ENCODE results near the gene INPP5A. TPM values are rescaled to one million over a fixed set of nuclear protein-coding genes. Genes with fewer than 3 reads are reported as not detected.

INPP5A gene
- total RNA-seq, 4 donors from 2014 or later: 34.8 to 80.8 (median 52.8) TPM

- in situ Hi-C loops (cut with MboI; ENCODE audit: low pct_ligation_motif_present in 1 of 4, low pct_unique_long_range_greater_than_20kb in 1 of 4, low sequenced_read_pairs in 3 of 4): no loop called here
- DNase-seq: no peak
- WGBS, 2 donors (ENCODE audit: low coverage in 1 of 2): 58 to 86% methylated on average over 2 to 14 of the region's 14 CpGs
Observed at GRCh38 chr10:132509506-132510173, 27.9 kb upstream of the INPP5A start.

DNA sequence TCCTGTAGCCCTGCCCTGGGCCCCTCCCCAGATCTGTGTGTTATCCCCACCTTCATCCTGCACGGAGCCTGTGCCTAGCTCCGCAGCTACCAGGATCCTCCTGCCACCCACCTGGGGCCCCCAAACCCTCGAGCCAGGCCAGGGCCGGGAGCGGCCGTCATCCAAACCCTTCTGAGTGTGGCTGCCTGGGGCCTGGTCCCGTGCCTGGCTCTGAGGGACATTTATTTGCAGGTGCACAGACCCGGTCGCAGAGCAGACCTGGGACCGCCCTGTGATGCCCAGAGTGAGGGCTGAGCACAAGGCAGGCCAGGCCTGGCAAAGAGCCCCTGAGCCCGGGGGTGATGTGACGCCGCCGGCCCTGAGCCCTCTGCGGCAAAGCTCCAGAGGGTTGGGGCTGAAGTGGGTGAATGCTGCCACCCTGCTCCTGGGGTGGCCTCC lies 27.4 kb upstream of the INPP5A start:
- intact Hi-C loops (cut with DNase I; ENCODE audit: low total_unique reads): no loop called here
- Histone ChIP-seq H3K9me3 (no peaks in the 10 kb centered on the region), H3K36me3 (no peaks in the 10 kb centered on the region), H3K4me3 (no peak overlapping the region), H3K27me3 (no peaks in the 10 kb centered on the region), H3K27ac (peak overlapping the region in 1 of 4 donors; percentile 6), H3K4me1 (no peaks in the 10 kb centered on the region)
- in situ Hi-C loops (cut with MboI; ENCODE audit: low pct_ligation_motif_present in 1 of 4, low pct_unique_long_range_greater_than_20kb in 1 of 4, low sequenced_read_pairs in 3 of 4): no loop called here
- TF ChIP-seq POLR2A (IDR thresholded peaks at IDR 0.05) (no peak), EP300 (IDR thresholded peaks at IDR 0.05; ENCODE audit: low read depth) (no peak), POLR2AphosphoS5 (IDR thresholded peaks at IDR 0.05) (no peak)
- TF ChIP-seq, protein P1, sequence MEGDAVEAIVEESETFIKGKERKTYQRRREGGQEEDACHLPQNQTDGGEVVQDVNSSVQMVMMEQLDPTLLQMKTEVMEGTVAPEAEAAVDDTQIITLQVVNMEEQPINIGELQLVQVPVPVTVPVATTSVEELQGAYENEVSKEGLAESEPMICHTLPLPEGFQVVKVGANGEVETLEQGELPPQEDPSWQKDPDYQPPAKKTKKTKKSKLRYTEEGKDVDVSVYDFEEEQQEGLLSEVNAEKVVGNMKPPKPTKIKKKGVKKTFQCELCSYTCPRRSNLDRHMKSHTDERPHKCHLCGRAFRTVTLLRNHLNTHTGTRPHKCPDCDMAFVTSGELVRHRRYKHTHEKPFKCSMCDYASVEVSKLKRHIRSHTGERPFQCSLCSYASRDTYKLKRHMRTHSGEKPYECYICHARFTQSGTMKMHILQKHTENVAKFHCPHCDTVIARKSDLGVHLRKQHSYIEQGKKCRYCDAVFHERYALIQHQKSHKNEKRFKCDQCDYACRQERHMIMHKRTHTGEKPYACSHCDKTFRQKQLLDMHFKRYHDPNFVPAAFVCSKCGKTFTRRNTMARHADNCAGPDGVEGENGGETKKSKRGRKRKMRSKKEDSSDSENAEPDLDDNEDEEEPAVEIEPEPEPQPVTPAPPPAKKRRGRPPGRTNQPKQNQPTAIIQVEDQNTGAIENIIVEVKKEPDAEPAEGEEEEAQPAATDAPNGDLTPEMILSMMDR (IDR thresholded peaks at IDR 0.05): no peak
- WGBS, 2 donors (ENCODE audit: low coverage in 1 of 2): 76% methylated on average over 7 of the region's 15 CpGs; no CpG with 5 or more reads in 1 of the 2 donors
- no peak for DNase-seq

More at GRCh38 chr10:132509506-132510173, 27.9 kb upstream of the INPP5A start:
- Histone ChIP-seq H3K4me3 (no peak overlapping the region), H3K36me3 (no peaks in the 10 kb centered on the region), H3K27ac (peak overlapping the region in 2 of 4 donors; percentile 6 to 47), H3K4me1 (no peaks in the 10 kb centered on the region), H3K27me3 (no peaks in the 10 kb centered on the region), H3K9me3 (no peaks in the 10 kb centered on the region)
- intact Hi-C loops (cut with DNase I; ENCODE audit: low total_unique reads): no loop called here
- TF ChIP-seq POLR2A (IDR thresholded peaks at IDR 0.05): no peak
- no peak for TF ChIP-seq POLR2AphosphoS5 (IDR thresholded peaks at IDR 0.05)
- TF ChIP-seq, protein P1 (IDR thresholded peaks at IDR 0.05): no peak

GRCh38 chr10:132511121-132512051 lies 26.2 kb upstream of the INPP5A start:
- Histone ChIP-seq H3K27me3 (no peaks in the 10 kb centered on the region), H3K27ac (peak overlapping the region in 2 of 4 donors; percentile 40 to 81), H3K4me3 (no peak overlapping the region), H3K36me3 (no peaks in the 10 kb centered on the region), H3K9me3 (no peaks in the 10 kb centered on the region), H3K4me1 (peaks cover 0 to 6% (median 2%) of the 10 kb centered on the region in 4 donors)
- peak; percentile 7 for DNase-seq
- intact Hi-C loops (cut with DNase I; ENCODE audit: low total_unique reads): no loop called here
- 67 to 79% methylated on average over 14 to 23 of the region's 23 CpGs for WGBS, 2 donors (ENCODE audit: low coverage in 1 of 2)
- TF ChIP-seq, protein P1 (IDR thresholded peaks at IDR 0.05): no peak
- TF ChIP-seq POLR2AphosphoS5 (IDR thresholded peaks at IDR 0.05) (peak in 2 of 3 donors; percentile 27 to 66), EP300 (IDR thresholded peaks at IDR 0.05; ENCODE audit: low read depth) (peak; percentile 75)
- in situ Hi-C loops (cut with MboI; ENCODE audit: low pct_ligation_motif_present in 1 of 4, low pct_unique_long_range_greater_than_20kb in 1 of 4, low sequenced_read_pairs in 3 of 4): no loop called here

DNA sequence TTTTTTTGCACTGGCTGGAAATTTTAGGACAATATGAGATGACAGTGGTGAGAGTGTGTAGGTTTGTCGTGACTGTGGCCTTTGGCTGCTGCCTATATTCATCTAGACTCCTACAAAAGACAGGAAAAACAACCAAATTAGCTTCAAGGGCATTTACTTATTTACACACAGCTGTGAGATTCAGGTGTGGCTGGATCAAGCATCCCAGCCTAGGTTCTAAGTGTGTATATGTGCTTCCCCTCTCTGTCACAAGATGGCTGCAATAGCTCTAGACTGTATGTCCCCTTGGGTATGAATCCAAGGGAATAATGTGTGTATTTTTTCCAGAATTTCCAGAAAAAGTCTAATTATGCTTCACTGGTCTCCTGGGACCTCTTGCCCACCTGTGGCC lies 25.5 kb upstream of the INPP5A start:
- H3K36me3 ChIP-seq: no peaks in the 10 kb centered on the region
- intact Hi-C loops (cut with DNase I; ENCODE audit: low total_unique reads) (no loop called here), in situ Hi-C loops (cut with MboI; ENCODE audit: low pct_ligation_motif_present in 1 of 4, low pct_unique_long_range_greater_than_20kb in 1 of 4, low sequenced_read_pairs in 3 of 4) (no loop called here)
- 65 to 75% methylated on average over 1 of the region's 1 CpG for WGBS, 2 donors (ENCODE audit: low coverage in 1 of 2)
- no peak for DNase-seq
- H3K9me3 ChIP-seq: no peaks in the 10 kb centered on the region
- H3K27me3 ChIP-seq: no peaks in the 10 kb centered on the region
- H3K4me3 ChIP-seq: no peak overlapping the region
- peaks cover 5 to 13% (median 8%) of the 10 kb centered on the region in 4 donors for H3K4me1 ChIP-seq
- TF ChIP-seq, protein P1 (IDR thresholded peaks at IDR 0.05): no peak
- no peak for TF ChIP-seq EP300 (IDR thresholded peaks at IDR 0.05; ENCODE audit: low read depth)
- TF ChIP-seq POLR2AphosphoS5 (IDR thresholded peaks at IDR 0.05): no peak
- TF ChIP-seq POLR2A (IDR thresholded peaks at IDR 0.05): no peak
- peak overlapping the region in 2 of 4 donors; percentile 40 to 81 for H3K27ac ChIP-seq

Data from transverse colon (tissue), 4 donors.